Breast epithelium (tissue), 4 donors: ENCODE results near the gene SORBS1. TPM values are rescaled to one million over a fixed set of nuclear protein-coding genes. Genes with fewer than 3 reads are reported as not detected.

Experiments
- DNase-seq, 2 donors: peaks; one replicate each; pipeline ENCODE4 v3.0.0-alpha.2; 2019; ENCODE audit warnings: low spot score in 2 of 2
- H3K27ac ChIP-seq, 2 donors: fragments of 200-600 bp; sonication (generic) in 1 of 2; one replicate each; pipeline ENCODE4 v1.5.1; 2016 to 2019; ENCODE audit warnings: mild to moderate bottlenecking in 1 of 2
- H3K27me3 ChIP-seq, 2 donors: fragments of 200-600 bp; sonication (generic) in 1 of 2; one replicate each; pipeline versions ENCODE4 v1.5.1 to v1.6.0; 2017 to 2019; ENCODE audit warnings: control low read depth in 1 of 2, mild to moderate bottlenecking in 1 of 2
- H3K36me3 ChIP-seq: fragments of 200-600 bp; one replicate; pipeline ENCODE4 v1.5.1; 2019
- H3K4me1 ChIP-seq, 2 donors: fragments of 200-600 bp; sonication (generic); one replicate each; pipeline ENCODE4 v1.5.1; 2016 to 2019; ENCODE audit warnings: control low read depth in 1 of 2
- H3K4me3 ChIP-seq, 3 donors: fragments of 200-600 bp; sonication (generic); 1 replicate in 2 of 3; 2 replicates in 1 of 3; pipeline ENCODE4 v1.5.1; 2016 to 2019; ENCODE audit warnings: mild to moderate bottlenecking in 3 of 3, moderate library complexity in 2 of 3
- H3K9me3 ChIP-seq, 2 donors: fragments of 200-600 bp; sonication (generic) in 1 of 2; one replicate each; pipeline ENCODE4 v1.5.1; 2016 to 2019; ENCODE audit warnings: control low read depth in 1 of 2
- CTCF ChIP-seq, 3 donors: fragments of 450-650 bp; IDR thresholded peaks; one replicate each; pipeline ENCODE4 v1.5.1; 2016 to 2017; ENCODE audit warnings: antibody characterized with exemption in 3 of 3, mild to moderate bottlenecking in 3 of 3, moderate library complexity in 3 of 3
- POLR2A ChIP-seq: fragments of 450-650 bp; IDR thresholded peaks from one replicate; pipeline ENCODE4 v1.6.1; 2016; ENCODE audit warnings: antibody characterized with exemption, mild to moderate bottlenecking, moderate library complexity
- POLR2AphosphoS5 ChIP-seq, 3 donors: sonication (generic); formaldehyde crosslinking; IDR thresholded peaks; one replicate each; pipeline ENCODE4 v1.6.1; 2017; ENCODE audit warnings: antibody characterized with exemption in 3 of 3
- intact Hi-C: fragments of 100-400 bp; cut with DNase I; formaldehyde crosslinking; loops from one replicate; pipeline ENCODE4 v1.15.1; 2023; ENCODE audit warnings: low total_unique reads
- total RNA-seq, 3 donors: library from RNA; depleted of rRNA; stranded (reverse); fragments of >200 nt; gene quantifications; one replicate each; pipeline ENCODE4 v1.1.0, GENCODE V29; 2016

Gene SORBS1
- total RNA-seq, 3 donors from 2014 or later, result 156 to 455 (median 200) TPM

GRCh38 chr10:95502377-95502776 is 58.8 kb downstream of the SORBS1 start:
- no peak for TF ChIP-seq CTCF (IDR thresholded peaks at IDR 0.05)
- intact Hi-C loops, result no loop called here
- Histone ChIP-seq H3K9me3 (no peaks in the 10 kb centered on the region), H3K4me1 (peaks cover 0 to 18% of the 10 kb centered on the region in 2 donors), H3K27me3 (no peaks in the 10 kb centered on the region), H3K36me3 (no peaks in the 10 kb centered on the region), H3K27ac (peak overlapping the region; percentile 25 to 58), H3K4me3 (no peak overlapping the region)
- no peak for DNase-seq

- Histone ChIP-seq H3K9me3 (no peaks in the 10 kb centered on the region), H3K27me3 (no peaks in the 10 kb centered on the region), H3K4me1 (peaks cover 0 to 18% of the 10 kb centered on the region in 2 donors), H3K36me3 (no peaks in the 10 kb centered on the region), H3K4me3 (no peak overlapping the region), H3K27ac (peak overlapping the region; percentile 10 to 58)
- intact Hi-C loops, result no loop called here
- TF ChIP-seq POLR2AphosphoS5 (IDR thresholded peaks at IDR 0.05), result no peak
- TF ChIP-seq CTCF (IDR thresholded peaks at IDR 0.05), result no peak
- no peak for TF ChIP-seq POLR2A
- DNase-seq, result no peak
These were observed 59.7 kb downstream of the SORBS1 start for GRCh38 chr10:95501203-95502094.

GRCh38 chr10:95500649-95501048 is 60.5 kb downstream of the SORBS1 start:
- Histone ChIP-seq H3K9me3 (no peaks in the 10 kb centered on the region), H3K27me3 (no peaks in the 10 kb centered on the region), H3K36me3 (no peaks in the 10 kb centered on the region), H3K4me1 (peaks cover 0 to 18% of the 10 kb centered on the region in 2 donors), H3K4me3 (no peak overlapping the region), H3K27ac (no peak overlapping the region)
- TF ChIP-seq POLR2AphosphoS5 (IDR thresholded peaks at IDR 0.05) (no peak), POLR2A (no peak), CTCF (IDR thresholded peaks at IDR 0.05) (no peak)
- no peak for DNase-seq
- intact Hi-C loops, result no loop called here

GRCh38 chr10:95500097-95500496 is 61.1 kb downstream of the SORBS1 start:
- H3K9me3 ChIP-seq, result no peaks in the 10 kb centered on the region
- H3K27ac ChIP-seq, result peak overlapping the region in 1 of 2 donors; percentile 10
- H3K36me3 ChIP-seq, result no peaks in the 10 kb centered on the region
- DNase-seq, result no peak
- H3K4me1 ChIP-seq, result peaks cover 0 to 16% of the 10 kb centered on the region in 2 donors
- H3K27me3 ChIP-seq, result no peaks in the 10 kb centered on the region
- no peak overlapping the region for H3K4me3 ChIP-seq
- TF ChIP-seq CTCF (IDR thresholded peaks at IDR 0.05) (no peak), POLR2AphosphoS5 (IDR thresholded peaks at IDR 0.05) (no peak), POLR2A (no peak)
- intact Hi-C loops, result no loop called here

GRCh38 chr10:95499482-95499989 is 61.6 kb downstream of the SORBS1 start:
- Histone ChIP-seq H3K27ac (no peak overlapping the region), H3K4me1 (peaks cover 0 to 10% of the 10 kb centered on the region in 2 donors), H3K9me3 (no peaks in the 10 kb centered on the region), H3K27me3 (no peaks in the 10 kb centered on the region), H3K36me3 (no peaks in the 10 kb centered on the region), H3K4me3 (no peak overlapping the region)
- intact Hi-C loops, result no loop called here
- no peak for TF ChIP-seq POLR2AphosphoS5 (IDR thresholded peaks at IDR 0.05)
- TF ChIP-seq POLR2A, result no peak
- TF ChIP-seq CTCF (IDR thresholded peaks at IDR 0.05), result no peak
- no peak for DNase-seq
